Aortic smooth muscle cell (primary cell): Measurements from ENCODE around the gene PABPC4L. TPM values are rescaled to one million over a fixed set of nuclear protein-coding genes. Genes with fewer than 3 reads are reported as not detected.

Experiments
- total RNA-seq: library from RNA; depleted of rRNA; stranded (reverse); fragments of >200 nt; gene quantifications from 2 replicates; pipeline ENCODE4 v1.2.3, GENCODE V29; 2014

Gene PABPC4L
- 0.13 and 0.56 TPM in 2 replicates for total RNA-seq

DNA sequence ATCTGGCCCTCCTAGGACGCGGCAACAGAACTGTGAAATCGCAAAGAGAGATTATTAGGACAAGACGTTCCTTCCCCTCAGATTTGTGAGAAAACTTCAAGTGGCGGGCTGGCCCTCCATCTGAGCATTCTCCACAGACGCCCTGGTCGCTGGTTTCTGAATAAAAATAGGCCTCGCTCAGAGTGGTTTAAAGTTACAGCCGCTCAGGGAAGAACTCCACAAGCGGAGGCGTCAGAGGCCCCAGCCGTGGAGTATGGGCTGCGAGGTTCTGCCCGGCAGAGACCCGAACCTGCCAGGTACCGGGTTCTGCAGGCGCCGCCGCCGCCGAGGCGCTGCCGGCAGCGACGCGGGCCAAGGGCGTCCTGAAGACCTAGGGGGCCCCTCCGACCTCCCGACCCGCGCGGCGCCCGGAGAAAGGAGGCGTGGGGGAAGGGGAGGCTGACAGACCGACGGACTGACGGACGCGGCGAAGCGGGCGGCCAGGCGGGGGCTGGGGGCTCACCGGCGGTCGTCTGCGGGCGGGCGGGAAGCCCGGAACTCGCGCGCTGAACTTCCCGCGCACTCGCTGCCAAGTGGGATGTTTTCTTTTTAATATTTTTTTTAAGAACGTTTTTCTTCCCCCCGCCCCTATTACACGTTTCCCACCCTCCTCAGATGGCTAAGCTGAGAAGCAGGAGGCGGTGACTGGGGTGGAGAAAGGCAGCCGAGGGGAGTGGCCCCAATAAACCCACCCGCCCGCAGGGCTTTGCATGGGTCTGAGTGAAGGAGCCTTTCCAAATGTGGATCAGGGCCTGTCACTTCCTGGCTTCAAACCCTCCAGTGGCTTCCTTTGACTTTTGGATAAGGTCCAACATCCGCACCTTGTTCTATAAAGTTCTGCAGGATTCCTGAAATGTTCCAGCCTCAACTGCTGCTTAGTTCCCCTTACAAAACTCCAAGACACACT, at the start of gene PABPC4L:
TSS of gene PABPC4L (minus strand) at position 574 of the 946 bp plus-strand sequence. CDS start 770 bp downstream, outside the sequence.

